Measurements from ENCODE around the gene VEGFB. TPM values are rescaled to one million over a fixed set of nuclear protein-coding genes. Genes with fewer than 3 reads are reported as not detected.

The VEGFB gene
- total RNA-seq, 1 experiment from 2014 or later: 19.0 TPM

- peaks cover 37% of the 10 kb centered on the region for H3K36me3 ChIP-seq
- no peaks in the 10 kb centered on the region for H3K9me3 ChIP-seq
- no peaks in the 10 kb centered on the region for H3K27me3 ChIP-seq
- no peak overlapping the region for H3K4me3 ChIP-seq
- DNase-seq: no peak
These were observed 27.2 kb downstream of the VEGFB start for GRCh38 chr11:64261556-64262080.

GRCh38 chr11:64262271-64263002, 28.1 kb downstream of the VEGFB start:
- Histone ChIP-seq H3K27me3 (no peaks in the 10 kb centered on the region), H3K36me3 (peaks cover 33% of the 10 kb centered on the region), H3K9me3 (no peaks in the 10 kb centered on the region), H3K4me3 (no peak overlapping the region)
- DNase-seq: no peak

- Histone ChIP-seq H3K9me3 (no peaks in the 10 kb centered on the region), H3K4me3 (no peak overlapping the region), H3K27me3 (no peaks in the 10 kb centered on the region), H3K36me3 (peaks cover 31% of the 10 kb centered on the region)
- DNase-seq: no peak
These were observed 28.9 kb downstream of the VEGFB start for GRCh38 chr11:64263021-64263946.

- no peak for DNase-seq
These were observed 29.5 kb downstream of the VEGFB start for GRCh38 chr11:64263947-64264317.

GRCh38 chr11:64264371-64264852, 30.0 kb downstream of the VEGFB start:
- Histone ChIP-seq H3K27me3 (no peaks in the 10 kb centered on the region), H3K9me3 (no peaks in the 10 kb centered on the region), H3K36me3 (peaks cover 22% of the 10 kb centered on the region), H3K4me3 (no peak overlapping the region)
- DNase-seq: no peak

More at GRCh38 chr11:64263947-64264317, 29.5 kb downstream of the VEGFB start:
- no peaks in the 10 kb centered on the region for H3K27me3 ChIP-seq
- H3K4me3 ChIP-seq: no peak overlapping the region
- H3K9me3 ChIP-seq: no peaks in the 10 kb centered on the region
- peaks cover 25% of the 10 kb centered on the region for H3K36me3 ChIP-seq

GRCh38 chr11:64265176-64266160, 31.1 kb downstream of the VEGFB start:
- H3K4me3 ChIP-seq: no peak overlapping the region
- no peak for DNase-seq
- H3K27me3 ChIP-seq: no peaks in the 10 kb centered on the region
- H3K36me3 ChIP-seq: peaks cover 14% of the 10 kb centered on the region
- no peaks in the 10 kb centered on the region for H3K9me3 ChIP-seq

- Histone ChIP-seq H3K4me3 (no peak overlapping the region), H3K36me3 (peaks cover 15% of the 10 kb centered on the region), H3K9me3 (no peaks in the 10 kb centered on the region), H3K27me3 (no peaks in the 10 kb centered on the region)
- no peak for DNase-seq
These were observed 32.0 kb downstream of the VEGFB start for GRCh38 chr11:64266339-64266738.

- H3K27me3 ChIP-seq: no peaks in the 10 kb centered on the region
- DNase-seq: no peak
- no peak overlapping the region for H3K4me3 ChIP-seq
- H3K9me3 ChIP-seq: no peaks in the 10 kb centered on the region
- peaks cover 17% of the 10 kb centered on the region for H3K36me3 ChIP-seq
These were observed 33.0 kb downstream of the VEGFB start for GRCh38 chr11:64267207-64267945.

GRCh38 chr11:64268025-64268892, 33.9 kb downstream of the VEGFB start:
- no peaks in the 10 kb centered on the region for H3K27me3 ChIP-seq
- no peaks in the 10 kb centered on the region for H3K9me3 ChIP-seq
- H3K36me3 ChIP-seq: peaks cover 11% of the 10 kb centered on the region
- peak overlapping the region; percentile 60 for H3K4me3 ChIP-seq
- peak; percentile 60 for DNase-seq

- DNase-seq: peak; percentile 74
- H3K4me3 ChIP-seq: peak overlapping the region; percentile 60
- H3K9me3 ChIP-seq: no peaks in the 10 kb centered on the region
- no peaks in the 10 kb centered on the region for H3K27me3 ChIP-seq
- peaks cover 10% of the 10 kb centered on the region for H3K36me3 ChIP-seq
These were observed 34.6 kb downstream of the VEGFB start for GRCh38 chr11:64268893-64269539.

GRCh38 chr11:64269540-64270220, 35.3 kb downstream of the VEGFB start:
- no peaks in the 10 kb centered on the region for H3K27me3 ChIP-seq
- peaks cover 10% of the 10 kb centered on the region for H3K36me3 ChIP-seq
- peak overlapping the region; percentile 60 for H3K4me3 ChIP-seq
- H3K9me3 ChIP-seq: no peaks in the 10 kb centered on the region
- DNase-seq: peak; percentile 99

- Histone ChIP-seq H3K9me3 (no peaks in the 10 kb centered on the region), H3K4me3 (no peak overlapping the region), H3K27me3 (no peaks in the 10 kb centered on the region), H3K36me3 (peaks cover 23% of the 10 kb centered on the region)
- DNase-seq: no peak
These were observed 40.8 kb downstream of the VEGFB start for GRCh38 chr11:64275031-64275800.

GRCh38 chr11:64275841-64276240, 41.5 kb downstream of the VEGFB start:
- no peak for DNase-seq
- peaks cover 26% of the 10 kb centered on the region for H3K36me3 ChIP-seq
- no peaks in the 10 kb centered on the region for H3K9me3 ChIP-seq
- H3K27me3 ChIP-seq: no peaks in the 10 kb centered on the region
- no peak overlapping the region for H3K4me3 ChIP-seq
